MG63 (cell line): ENCODE results near the gene ATXN1. TPM values are rescaled to one million over a fixed set of nuclear protein-coding genes. Genes with fewer than 3 reads are reported as not detected.
"Not testable (repeated sequence)": the region's sequence is repeated elsewhere in the genome, so short reads cannot be mapped to it uniquely, and the experiment has no call there.

Experiments used
- DNase-seq: peaks from one replicate; pipeline ENCODE4 v3.0.0-alpha.2; 2020
- H3K27me3 ChIP-seq: fragments of 250-450 bp; sonication (Bioruptor Pico); 2 replicates; pipeline ENCODE4 v1.5.1; 2020; ENCODE audit warnings: mild to moderate bottlenecking, moderate library complexity
- H3K36me3 ChIP-seq: fragments of 250-450 bp; sonication (Bioruptor Pico); 2 replicates; pipeline ENCODE4 v1.5.1; 2020; ENCODE audit warnings: mild to moderate bottlenecking, moderate library complexity
- H3K4me3 ChIP-seq: fragments of 250-450 bp; sonication (Bioruptor Pico); 2 replicates; pipeline ENCODE4 v1.5.1; 2020; ENCODE audit warnings: mild to moderate bottlenecking, moderate library complexity
- H3K9me3 ChIP-seq: fragments of 250-450 bp; sonication (Bioruptor Pico); 2 replicates; pipeline ENCODE4 v1.5.1; 2020; ENCODE audit warnings: mild to moderate bottlenecking, moderate library complexity
- total RNA-seq: library from RNA; depleted of rRNA; stranded (reverse); fragments of >200 nt; shearing (Covaris generic); gene quantifications from 2 replicates; pipeline ENCODE4 v1.2.3, GENCODE V29; 2014; ENCODE audit warnings: low replicate concordance

ATXN1 gene
- total RNA-seq, 1 experiment from 2014 or later, result 5.9 TPM

GRCh38 chr6:16720861-16721260, 40.4 kb downstream of the ATXN1 start:
- H3K4me3 ChIP-seq, result no peak overlapping the region

GRCh38 chr6:16719488-16719887, 41.8 kb downstream of the ATXN1 start:
- no peaks in the 10 kb centered on the region for H3K27me3 ChIP-seq
- no peaks in the 10 kb centered on the region for H3K36me3 ChIP-seq
- H3K9me3 ChIP-seq, result no peaks in the 10 kb centered on the region
- H3K4me3 ChIP-seq, result no peak overlapping the region
- DNase-seq, result no peak

More at GRCh38 chr6:16720861-16721260, 40.4 kb downstream of the ATXN1 start:
- DNase-seq, result no peak
- H3K27me3 ChIP-seq, result no peaks in the 10 kb centered on the region
- H3K36me3 ChIP-seq, result no peaks in the 10 kb centered on the region
- no peaks in the 10 kb centered on the region for H3K9me3 ChIP-seq

- H3K9me3 ChIP-seq, result no peaks in the 10 kb centered on the region
- no peak overlapping the region for H3K4me3 ChIP-seq
- no peaks in the 10 kb centered on the region for H3K36me3 ChIP-seq
- no peak for DNase-seq
- no peaks in the 10 kb centered on the region for H3K27me3 ChIP-seq
Measured at GRCh38 chr6:16718356-16718755, 42.9 kb downstream of the ATXN1 start.

GRCh38 chr6:16717275-16717942, 43.9 kb downstream of the ATXN1 start:
- Histone ChIP-seq H3K36me3 (no peaks in the 10 kb centered on the region), H3K4me3 (no peak overlapping the region), H3K9me3 (no peaks in the 10 kb centered on the region), H3K27me3 (no peaks in the 10 kb centered on the region)
- DNase-seq, result peak; percentile 63

- DNase-seq, result no peak
- H3K36me3 ChIP-seq, result no peaks in the 10 kb centered on the region
- H3K27me3 ChIP-seq, result no peaks in the 10 kb centered on the region
- no peaks in the 10 kb centered on the region for H3K9me3 ChIP-seq
- H3K4me3 ChIP-seq, result no peak overlapping the region
Measured at GRCh38 chr6:16716321-16716858, 44.9 kb downstream of the ATXN1 start.

GRCh38 chr6:16713597-16713996, 47.7 kb downstream of the ATXN1 start:
- no peak overlapping the region for H3K4me3 ChIP-seq
- no peaks in the 10 kb centered on the region for H3K36me3 ChIP-seq
- peak; percentile 25 for DNase-seq
- H3K27me3 ChIP-seq, result no peaks in the 10 kb centered on the region
- no peaks in the 10 kb centered on the region for H3K9me3 ChIP-seq

- Histone ChIP-seq H3K27me3 (no peaks in the 10 kb centered on the region), H3K36me3 (no peaks in the 10 kb centered on the region), H3K4me3 (peak overlapping the region; percentile 18; the same call in 1 of the 2 replicates), H3K9me3 (no peaks in the 10 kb centered on the region)
- DNase-seq, result peak; percentile 66
Measured at GRCh38 chr6:16712931-16713484, 48.3 kb downstream of the ATXN1 start.

GRCh38 chr6:16712255-16712930, 48.9 kb downstream of the ATXN1 start:
- H3K4me3 ChIP-seq, result no peak overlapping the region
- DNase-seq, result no peak

GRCh38 chr6:16711546-16712254, 49.6 kb downstream of the ATXN1 start:
- no peak for DNase-seq
- Histone ChIP-seq H3K36me3 (no peaks in the 10 kb centered on the region), H3K4me3 (no peak overlapping the region), H3K9me3 (no peaks in the 10 kb centered on the region), H3K27me3 (no peaks in the 10 kb centered on the region)

More at GRCh38 chr6:16712255-16712930, 48.9 kb downstream of the ATXN1 start:
- Histone ChIP-seq H3K27me3 (no peaks in the 10 kb centered on the region), H3K9me3 (no peaks in the 10 kb centered on the region), H3K36me3 (no peaks in the 10 kb centered on the region)

GRCh38 chr6:16706911-16707783, 54.1 kb downstream of the ATXN1 start:
- no peaks in the 10 kb centered on the region for H3K36me3 ChIP-seq
- no peaks in the 10 kb centered on the region for H3K9me3 ChIP-seq
- no peak for DNase-seq
- no peak overlapping the region for H3K4me3 ChIP-seq
- H3K27me3 ChIP-seq, result no peaks in the 10 kb centered on the region

GRCh38 chr6:16706491-16706890, 54.8 kb downstream of the ATXN1 start:
- not testable (repeated sequence) for DNase-seq, H3K4me3 ChIP-seq, H3K9me3 ChIP-seq

GRCh38 chr6:16706029-16706428, 55.2 kb downstream of the ATXN1 start:
- H3K4me3 ChIP-seq, result no peak overlapping the region
- no peaks in the 10 kb centered on the region for H3K27me3 ChIP-seq
- H3K36me3 ChIP-seq, result no peaks in the 10 kb centered on the region
- no peaks in the 10 kb centered on the region for H3K9me3 ChIP-seq
- DNase-seq, result no peak

More at GRCh38 chr6:16706491-16706890, 54.8 kb downstream of the ATXN1 start:
- not testable (repeated sequence) for H3K27me3 ChIP-seq, H3K36me3 ChIP-seq

GRCh38 chr6:16705081-16705993, 55.9 kb downstream of the ATXN1 start:
- H3K9me3 ChIP-seq, result no peaks in the 10 kb centered on the region
- no peaks in the 10 kb centered on the region for H3K36me3 ChIP-seq
- DNase-seq, result no peak
- no peak overlapping the region for H3K4me3 ChIP-seq
- no peaks in the 10 kb centered on the region for H3K27me3 ChIP-seq

- no peak for DNase-seq
- Histone ChIP-seq H3K9me3 (no peaks in the 10 kb centered on the region), H3K27me3 (no peaks in the 10 kb centered on the region), H3K36me3 (no peaks in the 10 kb centered on the region), H3K4me3 (no peak overlapping the region)
Measured at GRCh38 chr6:16704401-16705045, 56.7 kb downstream of the ATXN1 start.
